ENCODE results near the gene KRIT1.

KRIT1 gene

GRCh38 chr7:92282930-92283329 lies 37.2 kb upstream of the KRIT1 start:
- POLR2A ChIA-PET: no interaction called here
- no peak for TF ChIP-seq CTCF (IDR thresholded peaks at IDR 0.05; ENCODE audit: insufficient read depth, low read length, missing control alignments)
- H3K4me3 ChIP-seq (ENCODE audit: low read depth, low read length): no peak overlapping the region
- CTCF ChIA-PET: no interaction called here
- no peak for DNase-seq (ENCODE audit: low read depth, low spot score)

DNA sequence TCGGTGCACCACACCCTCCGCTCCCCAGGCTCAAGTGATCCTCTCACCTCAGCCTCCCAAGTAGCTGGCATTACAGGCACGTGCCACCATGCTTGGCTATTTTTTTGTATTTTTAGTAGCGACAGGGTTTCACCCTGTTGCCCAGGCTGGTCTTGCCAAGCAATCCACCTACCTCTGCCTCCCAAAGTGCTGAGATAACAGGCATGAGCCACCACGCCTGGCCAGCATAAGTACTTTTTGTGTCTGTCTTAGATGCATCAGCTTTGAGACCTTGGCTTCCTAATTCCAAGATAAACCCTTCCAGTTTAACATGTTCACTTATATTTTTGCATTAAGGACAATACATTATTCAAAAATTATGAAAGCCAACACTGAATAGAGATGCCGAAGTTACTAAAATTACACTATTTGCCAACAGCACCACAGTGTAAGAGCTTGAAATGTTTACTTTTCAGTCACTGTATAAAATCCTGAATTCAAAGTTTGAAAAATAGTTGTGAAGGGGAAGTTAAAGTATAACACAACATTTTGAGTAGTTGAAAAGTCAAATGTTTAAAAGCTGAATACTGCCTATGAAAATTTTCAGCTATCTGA lies 36.6 kb upstream of the KRIT1 start:
- POLR2A ChIA-PET: no interaction called here
- no peak for DNase-seq (ENCODE audit: low read depth, low spot score)
- no peak for TF ChIP-seq CTCF (IDR thresholded peaks at IDR 0.05; ENCODE audit: insufficient read depth, low read length, missing control alignments)
- no peak overlapping the region for H3K4me3 ChIP-seq (ENCODE audit: low read depth, low read length)
- CTCF ChIA-PET: no interaction called here

GRCh38 chr7:92281031-92281430 lies 35.3 kb upstream of the KRIT1 start:
- TF ChIP-seq CTCF (IDR thresholded peaks at IDR 0.05; ENCODE audit: insufficient read depth, low read length, missing control alignments): no peak
- ChIA-PET POLR2A (no interaction called here), CTCF (no interaction called here)
- no peak for DNase-seq (ENCODE audit: low read depth, low spot score)
- no peak overlapping the region for H3K4me3 ChIP-seq (ENCODE audit: low read depth, low read length)

DNA sequence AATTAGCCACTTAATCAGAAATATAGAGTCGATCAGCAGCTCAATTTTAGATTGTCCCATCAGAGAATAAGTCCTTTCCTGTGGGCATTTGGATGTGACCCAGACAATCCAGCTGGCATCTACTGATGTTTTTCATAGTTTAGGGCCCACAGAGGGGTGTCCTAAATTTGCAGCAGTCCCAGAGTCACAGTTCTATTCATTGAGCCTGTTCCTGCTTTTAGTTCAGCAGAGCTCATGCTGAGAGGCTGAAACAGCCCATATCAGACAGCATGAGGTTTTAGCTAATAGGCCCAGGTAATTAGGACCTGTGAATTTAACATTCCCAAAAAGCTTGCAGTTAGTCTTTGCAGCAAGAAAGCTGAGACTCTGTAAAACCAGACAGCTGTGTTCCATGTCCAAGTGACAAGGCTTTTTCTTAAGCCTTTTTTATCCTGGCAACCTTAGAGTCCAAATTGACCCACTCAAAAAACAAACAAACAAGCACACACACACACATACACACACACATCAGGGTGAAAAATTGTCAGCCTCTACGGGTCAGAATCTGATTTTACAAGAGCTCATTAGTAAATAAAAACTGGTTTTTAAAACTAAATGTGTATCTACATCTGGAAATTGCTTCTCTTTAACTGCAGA lies 33.8 kb upstream of the KRIT1 start:
- ChIA-PET POLR2A (no interaction called here), CTCF (no interaction called here)
- TF ChIP-seq CTCF (IDR thresholded peaks at IDR 0.05; ENCODE audit: insufficient read depth, low read length, missing control alignments): no peak

GRCh38 chr7:92276460-92276864 lies 30.7 kb upstream of the KRIT1 start:
- ChIA-PET POLR2A (no interaction called here), CTCF (no interaction called here)
- no peak for TF ChIP-seq CTCF (IDR thresholded peaks at IDR 0.05; ENCODE audit: insufficient read depth, low read length, missing control alignments)
- DNase-seq (ENCODE audit: low read depth, low spot score): no peak
- H3K4me3 ChIP-seq (ENCODE audit: low read depth, low read length): no peak overlapping the region

More for the DNA sequence above, 33.8 kb upstream of the KRIT1 start:
- DNase-seq (ENCODE audit: low read depth, low spot score): no peak
- no peak overlapping the region for H3K4me3 ChIP-seq (ENCODE audit: low read depth, low read length)

- no peak for TF ChIP-seq CTCF (IDR thresholded peaks at IDR 0.05; ENCODE audit: insufficient read depth, low read length, missing control alignments)
- no peak overlapping the region for H3K4me3 ChIP-seq (ENCODE audit: low read depth, low read length)
- no peak for DNase-seq (ENCODE audit: low read depth, low spot score)
- POLR2A ChIA-PET: no interaction called here
- CTCF ChIA-PET: no interaction called here
These were observed 29.6 kb upstream of the KRIT1 start for GRCh38 chr7:92275327-92275726.
